HEK293 (cell line): ENCODE measurements around the gene KCNE1.

Experiments
- CTCF ChIA-PET: fragments of 350-600 bp; formaldehyde crosslinking; extraction: SDS; loops from one replicate; lab custom pipeline; 2021; ENCODE audit warnings: antibody characterized with exemption; lab: Yijun Ruan, JAX
- POLR2A ChIA-PET: fragments of 300-600 bp; formaldehyde crosslinking; extraction: SDS; loops from one replicate; lab custom pipeline; 2020; ENCODE audit warnings: antibody characterized with exemption, inconsistent platforms; lab: Yijun Ruan, JAX
- H3K27ac ChIP-seq: fragments of 200-500 bp; sonication (Bioruptor generic); 2 replicates; pipeline ENCODE4 v1.5.1; 2014; ENCODE audit warnings: low read depth, low read length, control low read depth, inconsistent platforms; ENCODE audit errors: extremely low read depth
- H3K36me3 ChIP-seq, 2 experiments: fragments of 200-500 bp in 1 of 2; sonication (Bioruptor generic) in 1 of 2; 1 replicate in 1 of 2; 2 replicates in 1 of 2; pipeline ENCODE4 v1.5.1; 2014 to 2017; ENCODE audit warnings: inconsistent platforms in 2 of 2, low read length in 2 of 2; ENCODE audit not compliant: control insufficient read depth in 2 of 2, insufficient read depth in 1 of 2
- H3K4me1 ChIP-seq: fragments of 200-500 bp; sonication (Bioruptor generic); 2 replicates; pipeline ENCODE4 v1.5.1; 2014; ENCODE audit warnings: mild to moderate bottlenecking, low read length, inconsistent platforms; ENCODE audit not compliant: control insufficient read depth, insufficient read depth
- H3K4me3 ChIP-seq: 2 replicates; pipeline ENCODE4 v1.5.1; 2011; ENCODE audit warnings: low read depth, mild to moderate bottlenecking, control low read depth, low read length, moderate library complexity
- H3K9me3 ChIP-seq: fragments of 200-500 bp; sonication (Bioruptor generic); 2 replicates; pipeline ENCODE4 v1.5.1; 2014; ENCODE audit warnings: low read depth, low read length, inconsistent platforms; ENCODE audit not compliant: control insufficient read depth, insufficient read depth
- ATF2 ChIP-seq: fragments of 450-650 bp; formaldehyde crosslinking; IDR thresholded peaks from 2 replicates; pipeline ENCODE4 v1.5.1; 2016; ENCODE audit warnings: missing biosample characterization, missing genetic modification characterization, low read depth
- BCL11A ChIP-seq: fragments of 450-650 bp; formaldehyde crosslinking; IDR thresholded peaks from 2 replicates; pipeline ENCODE4 v1.5.1; 2016; ENCODE audit warnings: low read depth, missing biosample characterization, missing genetic modification characterization
- EGR2 ChIP-seq: fragments of 450-650 bp; formaldehyde crosslinking; IDR thresholded peaks from 2 replicates; pipeline ENCODE4 v1.5.1; 2016; ENCODE audit warnings: low read depth, missing biosample characterization, missing genetic modification characterization
- KLF8 ChIP-seq: fragments of 450-650 bp; formaldehyde crosslinking; IDR thresholded peaks from 2 replicates; pipeline ENCODE4 v1.5.1; 2016; ENCODE audit warnings: missing biosample characterization, missing genetic modification characterization
- PRDM4 ChIP-seq: fragments of 450-650 bp; formaldehyde crosslinking; IDR thresholded peaks from 2 replicates; pipeline ENCODE4 v1.5.1; 2017; ENCODE audit warnings: missing biosample characterization, missing genetic modification characterization
- SETDB1 ChIP-seq: IDR thresholded peaks from one replicate; pipeline ENCODE4 v1.6.1; 2017; ENCODE audit warnings: mild to moderate bottlenecking, low read length, moderate library complexity, mixed read lengths; ENCODE audit not compliant: insufficient read length
- SP3 ChIP-seq: fragments of 450-650 bp; formaldehyde crosslinking; IDR thresholded peaks from 2 replicates; pipeline ENCODE4 v1.5.1; 2016; ENCODE audit warnings: missing biosample characterization, missing genetic modification characterization
- SP7 ChIP-seq: fragments of 450-650 bp; formaldehyde crosslinking; IDR thresholded peaks from 2 replicates; pipeline ENCODE4 v1.5.1; 2016; ENCODE audit warnings: missing biosample characterization, missing genetic modification characterization
- WT1 ChIP-seq: fragments of 450-650 bp; formaldehyde crosslinking; IDR thresholded peaks from 2 replicates; pipeline ENCODE4 v1.5.1; 2016; ENCODE audit warnings: missing biosample characterization, missing genetic modification characterization
- YY2 ChIP-seq: fragments of 450-650 bp; formaldehyde crosslinking; IDR thresholded peaks from 2 replicates; pipeline ENCODE4 v1.5.1; 2016; ENCODE audit warnings: missing biosample characterization, missing genetic modification characterization
- ZBTB1 ChIP-seq: fragments of 450-650 bp; formaldehyde crosslinking; IDR thresholded peaks from 2 replicates; pipeline ENCODE4 v1.5.1; 2016; ENCODE audit warnings: missing biosample characterization, missing genetic modification characterization
- ZBTB17 ChIP-seq: fragments of 450-650 bp; formaldehyde crosslinking; IDR thresholded peaks from 2 replicates; pipeline ENCODE4 v1.5.1; 2016; ENCODE audit warnings: missing biosample characterization, missing genetic modification characterization
- ZBTB21 ChIP-seq: fragments of 450-650 bp; formaldehyde crosslinking; IDR thresholded peaks from 2 replicates; pipeline ENCODE4 v1.5.1; 2017; ENCODE audit warnings: missing biosample characterization, missing genetic modification characterization
- ZEB2 ChIP-seq: fragments of 450-650 bp; formaldehyde crosslinking; IDR thresholded peaks from 2 replicates; pipeline ENCODE4 v1.5.1; 2016; ENCODE audit warnings: missing biosample characterization, missing genetic modification characterization
- ZFHX2 ChIP-seq: fragments of 450-650 bp; formaldehyde crosslinking; conservative IDR thresholded peaks from 2 replicates; pipeline ENCODE4 v1.5.1; 2016; ENCODE audit warnings: missing biosample characterization, missing genetic modification characterization
- ZFP3 ChIP-seq: fragments of 450-650 bp; formaldehyde crosslinking; IDR thresholded peaks from 2 replicates; pipeline ENCODE4 v1.5.1; 2016; ENCODE audit warnings: low read depth, missing biosample characterization, missing genetic modification characterization
- ZFP41 ChIP-seq: fragments of 450-650 bp; formaldehyde crosslinking; IDR thresholded peaks from 2 replicates; pipeline ENCODE4 v1.5.1; 2016; ENCODE audit warnings: missing biosample characterization, missing genetic modification characterization, borderline replicate concordance
- ZNF114 ChIP-seq: fragments of 450-650 bp; formaldehyde crosslinking; IDR thresholded peaks from 2 replicates; pipeline ENCODE4 v1.5.0; 2017; ENCODE audit warnings: missing biosample characterization, missing genetic modification characterization
- ZNF157 ChIP-seq: fragments of 450-650 bp; formaldehyde crosslinking; IDR thresholded peaks from 2 replicates; pipeline ENCODE4 v1.5.1; 2016; ENCODE audit warnings: missing biosample characterization, missing genetic modification characterization
- ZNF184 ChIP-seq: fragments of 450-650 bp; IDR thresholded peaks from 2 replicates; pipeline ENCODE4 v1.5.1; 2018; ENCODE audit warnings: missing biosample characterization, mild to moderate bottlenecking, missing genetic modification characterization
- ZNF274 ChIP-seq, 2 experiments: fragments of 200-500 bp in 1 of 2; fragments of 450-650 bp in 1 of 2; sonication (Bioruptor generic) in 1 of 2; formaldehyde crosslinking in 1 of 2; IDR thresholded peaks; 2 replicates each; pipeline versions ENCODE4 v1.5.1 to v1.6.1; 2014 to 2016; ENCODE audit warnings: borderline replicate concordance in 1 of 2, inconsistent platforms in 1 of 2, low read length in 1 of 2, missing biosample characterization in 1 of 2, missing genetic modification characterization in 1 of 2
- ZNF311 ChIP-seq: fragments of 450-650 bp; formaldehyde crosslinking; IDR thresholded peaks from 2 replicates; pipeline ENCODE4 v1.5.1; 2017; ENCODE audit warnings: missing biosample characterization, missing genetic modification characterization, borderline replicate concordance
- ZNF341 ChIP-seq: fragments of 450-650 bp; formaldehyde crosslinking; IDR thresholded peaks from 2 replicates; pipeline ENCODE4; 2016; ENCODE audit warnings: low read depth, missing biosample characterization, missing genetic modification characterization
- ZNF394 ChIP-seq: fragments of 450-650 bp; formaldehyde crosslinking; IDR thresholded peaks from 2 replicates; pipeline ENCODE4 v1.5.1; 2016; ENCODE audit warnings: missing biosample characterization, missing genetic modification characterization, mild to moderate bottlenecking, moderate library complexity, borderline replicate concordance
- ZNF48 ChIP-seq: fragments of 450-650 bp; formaldehyde crosslinking; IDR thresholded peaks from 2 replicates; pipeline ENCODE4 v1.5.1; 2016; ENCODE audit warnings: missing biosample characterization, missing genetic modification characterization
- ZNF510 ChIP-seq: fragments of 450-650 bp; formaldehyde crosslinking; IDR thresholded peaks from 2 replicates; pipeline ENCODE4 v1.5.1; 2018; ENCODE audit warnings: mild to moderate bottlenecking, missing genetic modification characterization, missing biosample characterization; ENCODE audit not compliant: insufficient replicate concordance
- ZNF514 ChIP-seq: fragments of 450-650 bp; formaldehyde crosslinking; IDR thresholded peaks from 2 replicates; pipeline ENCODE4 v1.5.1; 2016; ENCODE audit warnings: missing biosample characterization, missing genetic modification characterization
- ZNF549 ChIP-seq: fragments of 450-650 bp; IDR thresholded peaks from 2 replicates; pipeline ENCODE4 v1.5.1; 2018; ENCODE audit warnings: missing biosample characterization, missing genetic modification characterization, mild to moderate bottlenecking, inconsistent platforms, moderate library complexity
- ZNF600 ChIP-seq: fragments of 450-650 bp; formaldehyde crosslinking; IDR thresholded peaks from 2 replicates; pipeline ENCODE4 v1.5.1; 2016; ENCODE audit warnings: missing biosample characterization, missing genetic modification characterization
- ZNF624 ChIP-seq: fragments of 450-650 bp; formaldehyde crosslinking; IDR thresholded peaks from 2 replicates; pipeline ENCODE4 v1.5.1; 2017; ENCODE audit warnings: missing biosample characterization, missing genetic modification characterization
- ZNF639 ChIP-seq: fragments of 450-650 bp; formaldehyde crosslinking; IDR thresholded peaks from 2 replicates; pipeline ENCODE4 v1.5.1; 2016; ENCODE audit warnings: missing biosample characterization, missing genetic modification characterization
- ZNF660 ChIP-seq: fragments of 450-650 bp; IDR thresholded peaks from 2 replicates; pipeline ENCODE4 v1.5.1; 2018; ENCODE audit warnings: missing biosample characterization, mild to moderate bottlenecking, missing genetic modification characterization
- ZNF792 ChIP-seq: fragments of 450-650 bp; formaldehyde crosslinking; IDR thresholded peaks from 2 replicates; pipeline ENCODE4 v1.5.1; 2016; ENCODE audit warnings: missing biosample characterization, missing genetic modification characterization
- ZXDB ChIP-seq: fragments of 450-650 bp; formaldehyde crosslinking; IDR thresholded peaks from 2 replicates; pipeline ENCODE4 v1.5.1; 2016; ENCODE audit warnings: missing biosample characterization, missing genetic modification characterization

The KCNE1 gene

GRCh38 chr21:34526618-34527290 lies 14.7 kb upstream of the KCNE1 start:
- H3K36me3 ChIP-seq: peaks cover 0 to 6% of the 10 kb centered on the region in 2 experiments; a peak in 1 of 3 replicates
- no peaks in the 10 kb centered on the region for H3K9me3 ChIP-seq
- ChIA-PET POLR2A (interaction anchor here (0.7 to 1.1 kb wide), 3 partner anchors 11 to 15 kb away, joined by 3 to 6 read pairs (median 3); partner anchors contain the start of gene KCNE1), CTCF (interaction anchor here (0.6 to 2.8 kb wide), 9 partner anchors 9 to 603 kb away, joined by 3 to 16 read pairs (median 4); no protein-coding TSS in a partner anchor)
- H3K27ac ChIP-seq: peak overlapping the region; percentile 32; the same call in 1 of the 2 replicates
- H3K4me1 ChIP-seq: peaks cover 8% of the 10 kb centered on the region
- peak overlapping the region; percentile 18 for H3K4me3 ChIP-seq
- TF ChIP-seq SETDB1 (no peak), ZNF660 (peak; percentile 93), ZEB2 (peak; percentile 89), ZNF184 (tag by site-specific recombination) (peak; percentile 95), BCL11A (tag by site-specific recombination) (no peak), ZNF48 (tag by site-specific recombination) (no peak), SP7 (tag by site-specific recombination) (peak; percentile 96), ZFP41 (tag by site-specific recombination) (no peak), ZXDB (tag by site-specific recombination) (peak; percentile 68), ATF2 (peak; percentile 99), PRDM4 (peak; percentile 64; the same call in 1 of the 2 replicates), ZNF394 (tag by site-specific recombination) (peak; percentile 86), ZBTB17 (peak; percentile 70), ZNF274 (IDR thresholded peaks at IDR 0.05; ENCODE audit: low read length) (no peak), ZNF274 (tag by site-specific recombination; IDR thresholded peaks at IDR 0.05; ENCODE audit: borderline replicate concordance) (no peak), YY2 (tag by site-specific recombination) (no peak), ZNF624 (tag by site-specific recombination) (no peak), ZNF157 (tag by site-specific recombination) (no peak), ZNF510 (tag by site-specific recombination) (no peak), WT1 (tag by site-specific recombination) (0 out of 2 replicates have a peak, but pooled peaks have one; percentile 42), KLF8 (peak; percentile 80), ZNF514 (tag by site-specific recombination) (no peak), EGR2 (tag by site-specific recombination) (no peak), SP3 (tag by site-specific recombination) (peak; percentile 36; the same call in 1 of the 2 replicates), ZBTB1 (tag by site-specific recombination) (no peak), ZNF792 (tag by site-specific recombination) (no peak), ZNF341 (tag by site-specific recombination) (no peak), ZNF600 (peak; percentile 97), ZFHX2 (tag by site-specific recombination) (0 out of 2 replicates have a peak, but pooled peaks have one; percentile 28), ZNF311 (tag by site-specific recombination) (no peak), ZNF639 (tag by site-specific recombination) (peak; percentile 95), ZFP3 (tag by site-specific recombination) (no peak), ZNF114 (tag by site-specific recombination) (no peak), ZNF549 (tag by site-specific recombination) (no peak), ZBTB21 (tag by site-specific recombination) (peak; percentile 97)
